ENCODE results near the gene SLC44A3.

The SLC44A3 gene

DNA sequence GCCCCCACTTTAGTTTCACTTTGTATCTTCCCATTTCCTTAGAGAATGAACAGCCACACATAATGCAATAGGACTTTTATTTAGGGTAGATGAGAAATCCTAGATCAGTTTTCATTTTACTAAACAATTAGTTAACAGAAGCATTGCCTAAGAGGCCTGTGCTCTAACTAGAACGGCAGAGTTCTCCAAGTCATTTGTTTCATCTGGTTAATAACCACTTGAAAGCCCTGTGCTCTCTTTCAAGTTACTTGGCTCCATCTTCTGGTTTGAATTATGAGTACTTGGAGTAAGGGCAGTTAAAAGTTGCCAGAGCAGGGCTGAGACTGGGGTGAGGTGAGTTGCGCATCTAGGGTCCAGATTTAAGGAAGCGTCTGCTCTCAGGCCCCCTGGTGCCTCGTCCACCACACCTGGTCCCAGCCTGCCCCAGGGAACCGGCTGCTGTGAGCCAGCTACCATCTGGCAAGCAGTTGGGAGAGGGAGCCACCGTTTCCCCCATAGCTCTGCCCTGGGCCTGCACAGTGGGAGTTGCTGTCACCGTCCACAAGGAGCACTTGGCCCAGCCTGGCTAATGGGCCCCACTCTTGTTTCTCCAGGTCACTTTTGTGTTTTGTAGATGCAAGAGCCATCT lies 18.1 kb upstream of the SLC44A3 start:
- DNase-seq = peak; percentile 24 to 86

DNA sequence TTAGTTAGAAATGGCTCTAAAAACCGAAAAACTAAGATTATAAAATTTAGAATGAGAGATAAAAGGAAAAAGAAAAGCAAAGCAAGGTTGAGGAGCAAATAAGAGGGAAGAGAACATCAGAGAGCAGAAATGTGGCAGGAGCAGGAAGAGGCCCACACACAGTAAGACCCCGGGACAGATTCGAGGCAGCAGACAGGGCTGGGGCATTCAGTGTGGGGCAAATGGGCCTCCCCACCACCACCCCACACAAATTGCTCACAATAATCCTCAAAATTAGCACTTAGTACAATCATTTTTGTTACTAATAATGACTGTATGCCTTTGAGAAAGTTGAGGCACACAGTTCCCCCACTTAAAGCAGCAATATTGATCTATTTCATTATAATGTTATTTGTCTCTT lies 17.1 kb upstream of the SLC44A3 start:
- DNase-seq = no peak

DNA sequence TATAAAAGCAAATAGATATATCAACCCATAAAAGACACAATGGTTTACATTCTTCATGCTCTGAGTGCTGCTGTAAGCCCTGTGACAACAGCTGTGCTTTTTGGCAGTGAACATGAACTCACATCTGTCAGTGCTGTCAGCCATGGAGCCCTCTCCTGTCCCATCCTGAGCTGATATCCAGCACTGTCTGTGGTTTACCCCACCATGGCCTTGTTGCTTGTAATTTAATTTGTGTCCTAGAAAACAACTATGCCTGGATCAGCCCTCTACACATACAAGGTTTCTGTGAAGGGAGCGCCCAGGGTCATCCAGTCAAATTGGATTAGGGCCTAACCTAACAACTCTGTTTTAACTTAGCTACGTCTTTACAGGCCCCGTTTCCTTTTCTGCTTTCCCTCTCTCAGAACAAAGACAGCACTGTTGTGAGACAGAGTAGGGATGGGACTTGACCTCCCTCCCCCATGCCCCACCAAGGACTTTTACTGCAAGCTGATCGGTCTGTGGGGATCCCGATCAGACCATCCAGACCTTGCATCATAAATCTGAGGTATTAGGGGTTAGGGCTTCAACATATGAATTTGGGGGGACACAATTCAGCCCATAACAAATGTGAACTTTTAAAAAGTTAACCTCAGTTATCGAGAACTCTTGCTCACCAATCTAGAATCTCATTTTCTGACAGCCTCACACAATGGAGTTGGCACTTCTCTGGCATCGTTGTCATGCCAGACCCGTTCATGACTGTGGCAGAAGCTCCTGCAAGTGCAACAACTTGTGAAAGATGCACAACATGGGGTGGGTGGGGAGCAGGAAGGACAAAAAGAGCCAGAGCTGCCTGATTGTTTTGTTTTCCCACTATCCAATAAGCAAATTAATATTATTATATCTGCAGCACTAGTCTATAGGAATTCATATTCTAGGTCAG lies 16.4 kb upstream of the SLC44A3 start:
- DNase-seq = peak; percentile 73 to 88

DNA sequence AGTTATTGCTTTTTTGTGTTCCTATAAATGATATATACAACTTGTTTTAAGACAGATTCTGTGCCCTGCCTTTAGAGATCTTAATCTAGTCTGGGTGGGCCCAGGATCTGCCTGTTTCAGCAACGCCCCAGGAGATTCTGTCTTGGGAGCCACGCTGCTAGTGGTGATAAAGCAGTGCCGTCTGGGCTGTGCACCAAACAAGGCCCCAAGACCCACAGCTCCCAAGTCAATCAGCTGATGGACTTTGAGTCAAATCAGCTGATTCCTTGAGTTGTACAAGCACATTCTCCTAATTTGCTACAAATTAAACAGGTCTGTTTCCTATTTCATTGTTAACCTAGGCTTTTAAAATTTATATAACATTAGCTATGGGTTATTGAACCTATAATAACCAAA lies 15.7 kb upstream of the SLC44A3 start:
- no peak for DNase-seq

DNA sequence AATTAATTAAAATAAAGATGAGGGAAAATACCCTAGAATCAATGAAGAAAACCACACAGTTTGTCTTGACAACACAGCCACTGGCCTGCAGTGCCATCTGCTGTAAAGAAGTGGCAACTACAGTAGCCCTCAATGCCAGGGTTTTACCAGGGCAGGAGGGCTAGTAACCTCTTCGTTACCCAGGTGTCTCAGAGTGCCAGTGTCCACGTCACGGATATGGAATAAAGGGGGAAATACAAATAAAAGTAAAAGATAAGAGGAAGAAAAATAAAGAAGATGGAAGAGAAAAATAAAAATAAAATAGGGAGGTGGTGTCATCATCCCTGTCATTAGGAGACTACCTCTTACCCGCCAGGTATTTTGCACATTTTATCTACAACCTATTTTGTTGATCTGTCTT lies 14.2 kb upstream of the SLC44A3 start:
- DNase-seq = peak; percentile 49

DNA sequence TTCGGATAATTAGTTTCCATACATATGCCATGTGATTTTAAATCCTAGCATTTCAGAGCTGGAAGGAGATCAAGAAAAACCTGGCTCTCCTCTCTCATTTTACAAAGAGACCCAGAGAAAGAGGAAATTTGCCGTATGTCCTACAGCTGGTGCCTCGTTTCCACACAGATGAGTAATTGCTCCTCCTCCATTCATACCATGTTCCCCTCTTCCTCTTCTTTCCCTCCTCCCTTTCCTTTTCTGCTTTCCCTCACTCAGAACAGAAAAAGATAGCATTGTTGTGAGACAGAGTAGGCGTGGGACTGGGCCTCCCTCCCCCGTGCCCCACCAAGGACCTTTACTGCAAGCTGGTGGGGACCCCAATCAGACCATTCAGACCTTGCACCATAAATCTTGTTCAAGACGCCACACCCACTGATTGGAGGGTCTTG lies 13.7 kb upstream of the SLC44A3 start:
- peak in 1 of 2 donors; percentile 50 for DNase-seq

DNA sequence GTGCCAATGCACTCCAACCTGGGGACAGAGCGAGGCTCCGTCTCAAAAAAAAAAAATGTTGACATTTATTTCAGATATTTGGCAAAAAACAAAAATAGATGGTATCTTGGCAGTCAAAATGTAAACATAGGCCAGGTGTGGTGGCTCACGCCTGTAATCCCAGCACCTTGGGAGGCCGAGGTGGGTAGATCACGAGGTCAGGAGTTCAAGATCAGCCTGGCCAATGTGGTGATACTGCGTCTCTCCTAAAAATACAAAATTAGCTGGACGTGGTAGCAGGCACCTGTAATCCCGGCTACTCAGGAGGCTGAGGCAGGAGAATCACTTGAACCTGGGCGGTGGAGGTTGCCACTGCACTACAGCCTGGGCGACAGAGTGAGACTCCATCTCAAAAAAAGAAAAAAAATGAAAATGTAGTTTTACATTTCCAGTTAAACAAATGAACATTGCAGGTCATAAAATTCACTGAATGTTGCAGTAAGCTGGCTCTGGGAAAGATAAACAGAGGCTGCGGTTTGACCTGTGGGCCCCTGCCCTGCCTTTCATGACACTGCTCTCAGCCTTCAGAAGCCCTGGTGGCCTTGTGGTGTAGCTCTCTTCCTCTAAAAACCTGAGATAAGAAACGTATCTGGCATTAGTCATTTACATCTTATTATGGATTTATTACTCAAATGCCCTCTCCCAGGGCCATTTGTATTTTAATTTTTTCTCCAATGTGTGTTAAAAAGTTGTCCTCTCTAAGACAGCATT lies 12.2 kb upstream of the SLC44A3 start:
- DNase-seq = no peak

DNA sequence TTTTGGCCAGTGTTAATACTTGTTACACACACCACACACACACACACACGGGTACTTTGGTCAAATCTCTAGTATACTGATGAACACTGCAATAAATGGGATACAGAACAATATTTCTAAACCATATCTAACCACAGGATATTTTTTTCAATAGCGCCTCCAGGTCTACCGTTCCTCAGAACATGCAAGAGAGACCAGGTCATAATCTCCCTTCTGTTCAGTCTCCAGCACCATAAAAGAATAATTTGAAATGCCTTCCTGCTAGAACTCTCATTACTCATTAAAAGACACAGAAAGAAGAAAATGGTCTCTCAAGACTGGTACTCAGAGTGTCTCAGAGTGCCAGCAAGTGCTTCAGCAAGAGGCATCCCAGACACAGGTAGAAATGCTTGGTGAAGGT lies 11.5 kb upstream of the SLC44A3 start:
- DNase-seq = no peak

DNA sequence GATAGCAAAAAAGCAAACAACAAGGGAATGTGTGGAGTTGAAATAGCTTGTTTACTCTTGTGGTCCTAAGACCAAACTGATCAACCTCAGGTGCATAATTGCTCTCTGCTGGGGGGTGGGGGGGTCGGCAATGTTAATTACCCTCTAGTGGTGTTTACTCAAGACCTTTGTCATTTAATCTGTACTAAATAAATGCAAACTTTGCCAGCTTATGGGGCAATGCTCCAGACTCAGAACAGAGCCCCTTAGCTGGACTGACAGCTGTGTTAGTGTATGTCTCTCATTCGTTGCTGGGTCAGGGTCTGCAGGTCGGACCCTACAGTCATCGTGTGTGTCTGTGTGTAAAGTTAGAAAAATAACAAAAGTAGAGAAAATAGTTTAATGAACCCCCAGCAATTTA lies 7.2 kb upstream of the SLC44A3 start:
- DNase-seq = no peak

DNA sequence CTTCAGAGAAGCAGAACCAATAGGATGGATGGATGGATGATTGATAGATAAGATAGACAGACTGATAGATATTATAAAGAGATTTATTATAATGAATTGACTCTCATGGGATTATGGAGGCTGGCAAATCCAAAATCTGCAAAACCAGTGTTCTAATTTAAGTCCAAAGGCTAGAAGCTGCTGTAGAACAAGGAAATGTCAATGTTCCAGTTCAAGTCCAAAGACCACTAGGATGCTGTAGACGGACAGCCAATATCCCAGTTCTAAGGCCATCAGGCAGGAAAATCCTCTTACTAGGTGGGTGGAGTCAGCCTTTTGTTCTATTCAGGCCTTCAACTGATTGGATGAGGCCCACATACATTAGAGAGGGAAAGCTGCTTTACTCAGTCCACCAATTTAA lies 4.1 kb upstream of the SLC44A3 start:
- DNase-seq = no peak

DNA sequence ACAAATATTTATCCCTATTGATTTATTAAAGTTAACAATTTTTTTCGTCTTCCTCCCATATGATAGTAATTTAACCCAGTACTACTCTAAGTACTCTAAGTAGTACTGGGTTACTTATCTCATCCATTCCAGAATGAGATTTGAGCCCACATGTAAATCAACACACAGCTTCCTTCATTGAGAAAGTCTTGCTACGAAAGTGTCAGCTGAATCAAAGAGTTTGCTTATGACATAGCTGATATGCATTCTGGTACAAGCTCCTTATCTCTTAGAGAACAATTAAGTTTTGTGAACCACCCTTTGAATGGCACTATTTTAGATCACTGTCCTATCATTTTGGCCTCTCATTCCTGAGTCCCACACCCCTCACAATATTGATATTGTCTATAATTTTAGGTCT lies 2.4 kb upstream of the SLC44A3 start:
- no peak for DNase-seq

DNA sequence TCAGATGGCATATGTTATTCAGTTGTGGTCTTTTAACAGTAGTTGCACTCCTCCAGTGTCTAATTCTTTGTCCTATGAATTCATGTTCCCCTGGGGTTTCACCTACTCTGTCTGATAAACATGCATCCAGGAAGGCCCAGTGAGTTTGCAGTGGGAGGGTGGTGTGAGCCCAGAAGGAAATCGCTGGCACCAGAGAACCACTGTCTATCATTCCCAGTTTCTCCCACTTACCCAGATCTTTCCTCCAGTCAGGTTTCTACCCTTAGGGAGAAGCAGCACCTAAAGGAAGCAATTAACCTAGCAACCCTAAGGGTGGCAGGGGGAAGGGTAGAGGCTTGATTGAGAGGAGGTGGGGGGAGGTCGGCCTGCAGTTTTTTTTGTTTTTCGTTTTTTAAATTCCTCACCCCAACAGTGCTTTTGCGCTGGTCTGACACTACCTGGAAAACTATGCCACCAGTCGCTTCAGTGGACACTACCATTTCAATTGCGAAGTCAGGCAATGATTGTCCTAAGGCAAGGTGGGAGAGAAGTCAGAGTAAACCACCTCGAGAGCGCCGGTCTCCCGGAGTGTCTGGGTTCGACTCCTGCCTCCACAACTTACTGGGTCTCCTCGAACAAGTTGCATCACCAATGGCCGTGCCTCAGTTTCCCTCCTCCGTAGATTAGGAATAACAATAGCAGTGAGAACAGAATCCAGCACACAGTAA lies 766 bp upstream of the SLC44A3 start:
- no peak for DNase-seq

DNA sequence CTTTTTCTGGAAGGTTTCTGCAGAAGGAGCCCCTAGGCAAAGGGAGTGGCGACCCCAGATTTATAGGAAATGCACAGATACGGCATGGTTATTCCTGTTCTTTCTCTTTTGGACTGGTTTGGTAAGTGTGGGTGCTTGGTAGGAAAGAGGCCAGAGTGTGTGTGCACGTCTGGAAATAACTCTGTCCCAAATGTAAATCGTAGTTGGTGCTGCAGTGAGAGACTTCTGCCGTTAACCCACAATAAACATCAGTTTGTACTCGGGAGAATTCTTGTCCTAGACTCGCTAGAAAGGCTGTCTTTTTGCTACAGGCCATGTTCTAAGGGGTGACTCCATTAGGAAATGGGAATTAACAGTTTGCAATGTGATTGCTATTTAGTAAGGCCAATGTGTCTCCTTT lies 779 bp downstream of the SLC44A3 start:
- DNase-seq = no peak

DNA sequence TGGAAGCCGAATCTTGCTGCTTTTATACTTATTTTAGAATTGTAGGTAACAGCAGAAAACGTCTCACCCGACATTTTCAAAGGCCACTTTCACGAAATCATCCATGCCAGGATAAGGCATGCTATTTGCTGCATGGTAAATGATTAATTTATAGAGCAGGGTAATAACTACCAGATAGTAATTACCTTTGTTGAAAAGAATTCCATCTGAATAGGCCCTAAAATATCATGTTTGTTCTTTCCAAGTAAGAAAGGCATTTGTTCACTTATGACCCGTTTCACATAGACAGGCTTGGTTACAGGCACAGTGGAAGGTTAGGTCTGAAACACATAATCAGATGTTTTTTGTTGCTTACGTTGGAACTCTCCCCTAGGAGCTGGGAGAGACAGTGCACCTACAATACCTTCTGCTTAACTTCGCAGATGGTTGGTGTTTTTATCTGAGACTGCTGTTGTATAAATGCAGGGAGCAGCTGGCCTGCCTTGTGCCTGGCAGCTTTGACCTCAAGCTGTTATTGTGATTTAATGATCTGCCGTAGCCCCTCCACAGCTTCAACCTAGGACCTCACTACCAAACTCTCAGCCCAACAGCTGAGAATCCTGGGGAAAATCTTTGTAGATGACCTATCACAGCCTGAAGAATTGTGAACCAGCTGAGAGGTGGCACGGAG lies 1.6 kb downstream of the SLC44A3 start:
- DNase-seq = no peak

DNA sequence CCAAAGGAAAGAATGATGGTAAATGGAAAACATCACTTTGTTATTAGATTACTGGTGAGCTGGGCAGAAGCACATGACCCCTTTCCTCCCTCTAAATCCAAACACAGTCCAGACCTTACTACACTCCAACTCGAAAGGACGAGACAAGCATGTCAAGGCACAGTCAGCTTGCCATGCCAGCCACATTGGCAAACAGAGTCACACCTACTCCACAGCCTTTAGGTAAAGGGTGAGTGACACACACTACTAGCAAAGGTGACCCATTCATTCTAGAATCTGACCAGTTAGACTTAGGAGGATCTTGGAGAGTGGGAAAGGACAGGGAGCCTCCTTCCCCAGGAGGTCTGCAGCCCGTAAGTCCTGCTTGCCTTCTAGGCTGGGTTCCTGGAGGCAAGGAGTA lies 3.0 kb downstream of the SLC44A3 start:
- DNase-seq = no peak

DNA sequence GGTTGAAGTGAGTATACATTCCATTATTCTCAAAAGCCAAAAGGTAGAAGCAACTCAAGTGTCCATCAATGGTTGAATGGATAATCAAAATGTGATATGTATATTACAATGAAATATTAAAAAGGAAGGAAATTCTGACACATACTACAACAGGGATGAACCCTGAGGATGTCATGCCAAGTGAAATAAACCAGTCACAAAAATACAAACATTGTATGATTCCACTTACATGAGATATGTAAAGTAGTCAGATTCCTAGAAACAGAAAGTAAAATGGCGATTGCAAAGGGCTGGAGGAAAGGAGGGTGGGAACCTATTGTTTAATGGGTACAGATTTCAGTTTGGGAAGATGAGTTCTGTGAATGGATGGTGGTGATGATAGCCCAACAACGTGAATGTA lies 5.8 kb downstream of the SLC44A3 start:
- DNase-seq = no peak

DNA sequence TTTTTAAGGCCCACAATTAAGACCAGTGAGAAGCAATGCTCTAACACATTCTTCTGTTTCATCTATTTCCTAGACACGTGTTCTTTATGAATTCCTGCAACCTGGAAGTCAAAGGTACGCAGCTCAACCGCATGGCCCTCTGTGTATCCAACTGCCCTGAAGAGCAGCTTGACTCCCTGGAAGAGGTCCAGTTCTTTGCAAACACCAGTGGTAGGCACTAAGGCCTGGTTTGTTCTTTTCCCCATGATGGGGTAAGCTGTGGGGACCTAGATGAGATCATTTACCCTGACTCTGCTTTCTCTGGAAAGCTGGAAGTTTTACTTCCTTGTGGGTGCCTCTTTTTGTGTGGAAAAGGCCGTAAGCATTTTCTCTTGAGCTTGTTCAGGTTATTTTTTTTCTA lies 7.3 kb downstream of the SLC44A3 start:
- DNase-seq = no peak

DNA sequence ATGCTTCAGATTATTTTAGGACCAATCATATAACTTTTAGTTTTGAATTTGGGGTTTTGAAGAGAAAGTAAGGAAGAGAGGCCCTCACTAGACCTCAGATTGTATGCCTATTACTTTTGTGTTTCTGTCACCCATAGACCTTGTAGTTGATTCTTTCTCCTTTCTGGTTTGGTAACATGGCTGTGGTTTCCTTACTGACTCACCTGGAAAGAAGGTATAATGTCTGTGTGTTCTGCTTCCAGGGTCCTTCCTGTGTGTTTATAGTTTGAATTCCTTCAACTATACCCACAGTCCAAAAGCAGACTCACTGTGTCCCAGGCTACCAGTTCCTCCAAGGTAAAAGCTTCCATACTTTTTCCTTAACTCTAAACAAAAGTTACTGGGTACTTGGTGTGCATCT lies 8.1 kb downstream of the SLC44A3 start:
- no peak for DNase-seq

DNA sequence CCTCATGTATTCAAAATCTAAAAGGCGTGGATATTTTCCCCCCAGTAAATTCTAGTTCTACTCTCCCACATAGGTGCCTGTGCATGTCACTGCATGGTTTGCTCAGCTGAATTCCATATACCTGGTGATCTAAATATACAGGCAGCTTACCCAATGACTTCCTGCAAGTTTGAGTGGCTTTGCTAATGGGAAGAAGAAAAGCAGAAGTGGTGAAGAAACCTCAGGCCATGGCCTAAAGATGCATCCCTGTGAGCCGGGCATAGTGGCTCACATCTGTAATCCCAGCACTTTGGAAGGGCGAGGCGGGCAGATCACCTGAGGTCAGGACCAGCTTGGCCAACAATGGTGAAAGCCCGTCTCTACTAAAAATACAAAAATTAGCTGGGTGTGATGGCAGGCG lies 11.5 kb downstream of the SLC44A3 start:
- no peak for DNase-seq

DNA sequence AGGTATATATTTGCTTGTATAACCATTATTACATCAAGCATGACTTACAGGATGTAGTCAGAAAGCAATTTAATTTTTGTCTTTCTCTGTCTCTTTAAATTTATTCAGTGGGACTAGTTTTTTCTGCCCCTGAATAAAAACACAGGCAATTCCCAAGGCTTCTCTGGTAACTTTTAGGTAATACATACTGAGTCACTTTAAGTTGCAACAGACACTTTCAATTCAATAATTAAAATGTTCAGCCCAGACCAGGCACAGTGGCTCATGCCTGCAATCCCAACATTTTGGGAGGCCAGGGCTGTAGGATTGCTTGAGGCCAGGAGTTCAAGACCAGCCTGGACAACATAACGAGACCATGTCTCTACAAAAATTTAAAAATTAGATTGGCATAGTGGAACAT lies 12.3 kb downstream of the SLC44A3 start:
- no peak for DNase-seq

DNA sequence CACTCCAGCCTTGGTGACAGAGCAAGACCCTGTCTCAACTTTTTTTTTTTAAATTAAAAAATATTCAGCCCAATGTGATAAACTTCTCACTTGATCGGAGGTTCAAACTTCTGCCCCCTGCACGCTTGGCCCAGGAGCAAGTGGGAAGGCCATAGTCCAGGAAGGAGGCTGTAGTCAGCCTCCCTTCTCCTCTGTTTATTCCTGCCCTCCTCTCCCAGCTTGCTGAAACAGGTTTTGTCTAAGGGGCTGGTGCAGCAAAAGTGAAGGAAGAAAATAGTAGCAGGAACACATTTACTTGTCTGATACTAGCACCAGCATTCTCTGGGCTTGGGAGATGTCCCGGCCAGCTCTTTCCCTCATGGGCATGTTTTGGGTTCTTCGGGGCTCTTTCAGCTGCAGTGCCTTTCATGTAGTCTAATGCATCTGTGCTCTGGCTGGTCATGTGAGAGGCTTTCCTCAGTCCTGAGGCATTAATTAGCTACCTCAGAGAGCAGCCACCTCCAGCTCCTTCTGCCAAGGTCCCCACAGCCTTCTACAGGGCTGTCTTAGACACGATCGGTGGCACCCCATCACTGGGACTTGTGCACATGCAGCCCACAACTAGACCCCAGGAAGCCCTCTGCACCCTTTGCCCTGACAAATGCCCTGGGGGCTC lies 12.9 kb downstream of the SLC44A3 start:
- no peak for DNase-seq

DNA sequence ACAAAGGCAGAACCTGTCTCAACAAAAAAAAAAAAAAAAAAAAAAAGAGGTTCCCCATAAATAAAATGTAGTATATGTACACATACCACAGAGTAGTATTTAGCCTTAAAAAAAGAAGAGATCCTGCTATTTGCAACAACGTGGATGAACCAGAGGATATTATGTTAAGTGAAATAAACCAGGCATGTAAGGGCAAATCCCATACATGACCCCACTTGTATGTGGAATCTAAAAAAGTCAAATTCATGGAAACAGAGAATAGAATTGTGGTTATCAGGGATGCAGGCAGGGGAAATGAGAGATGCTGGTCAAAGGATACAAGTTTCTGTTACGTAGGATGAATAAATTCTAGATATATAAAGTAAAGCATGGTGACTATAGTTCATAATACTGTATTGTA lies 16.7 kb downstream of the SLC44A3 start:
- no peak for DNase-seq
